MM.1S (cell line): ENCODE data around the gene TFPI.

ENCODE experiments used
- CTCF ChIP-seq: fragments of 300-600 bp; sonication (generic); IDR thresholded peaks from 2 replicates; pipeline ENCODE4 v1.5.1; 2016; ENCODE audit warnings: antibody characterized with exemption, low read length, mixed read lengths
- EZH2phosphoT487 ChIP-seq: fragments of 300-600 bp; sonication (generic); IDR thresholded peaks from 2 replicates; pipeline ENCODE4 v1.6.1; 2018; ENCODE audit warnings: antibody characterized with exemption, low read length

GRCh38 chr2:187485523-187485922 is 68.7 kb downstream of the TFPI start:
- TF ChIP-seq CTCF = no peak
- TF ChIP-seq EZH2phosphoT487 = no peak
